Endothelial cell of umbilical vein (primary cell): ENCODE measurements around the gene DOCK7. TPM values are rescaled to one million over a fixed set of nuclear protein-coding genes. Genes with fewer than 3 reads are reported as not detected.

Experiments
- BruUV-seq: library from RNA; stranded (reverse); fragments of 400-500 nt; replicated peaks from 2 replicates; lab custom pipeline; 2021; lab: Mats Ljungman, UMichigan
- CTCF ChIA-PET: fragments of 300-600, 350-600 bp; sonication (Branson Sonifier 250); formaldehyde crosslinking; loops from one replicate; lab custom pipeline; 2021; ENCODE audit warnings: antibody characterized with exemption, inconsistent platforms; lab: Charles Lee
- POLR2A ChIA-PET: fragments of 300-600, 350-600 bp; sonication (Branson Sonifier 250); formaldehyde crosslinking; loops from one replicate; lab custom pipeline; 2021; ENCODE audit warnings: antibody characterized with exemption, inconsistent platforms; lab: Charles Lee
- DNase-seq: peaks from one replicate; pipeline ENCODE4 v3.0.0-alpha.2; 2011; ENCODE audit warnings: low read depth, low spot score
- FAIRE-seq: peaks from 2 replicates; lab custom pipeline; 2011; peaks lifted over from hg19 to GRCh38; lab: Jason Lieb, UNC
- H2AFZ ChIP-seq: 2 replicates; pipeline ENCODE4 v1.6.0; 2012; ENCODE audit warnings: low read depth, low read length, control low read depth, inconsistent platforms
- H3K27ac ChIP-seq: 2 replicates; pipeline ENCODE4 v1.5.1; 2011; ENCODE audit warnings: low read depth, mild to moderate bottlenecking, control low read depth, low read length, moderate library complexity; ENCODE audit not compliant: insufficient read depth
- H3K27me3 ChIP-seq, 2 experiments: 2 replicates each; pipeline versions ENCODE4 v1.6.0 to v1.6.1; 2011; ENCODE audit warnings: low read length in 2 of 2, mixed read lengths in 1 of 2; ENCODE audit not compliant: control insufficient read depth in 2 of 2, insufficient read depth in 2 of 2
- H3K36me3 ChIP-seq, 2 experiments: 2 replicates in 1 of 2; 3 replicates in 1 of 2; pipeline ENCODE4 v1.5.1; 2011; ENCODE audit warnings: low read length in 2 of 2, mild to moderate bottlenecking in 1 of 2, moderate library complexity in 1 of 2; ENCODE audit not compliant: control insufficient read depth in 2 of 2, insufficient read depth in 2 of 2; ENCODE audit errors: extremely low read depth in 1 of 2
- H3K4me1 ChIP-seq: 3 replicates; pipeline ENCODE4 v1.5.1; 2011; ENCODE audit warnings: mild to moderate bottlenecking, low read length; ENCODE audit not compliant: control insufficient read depth, insufficient read depth; ENCODE audit errors: extremely low read depth
- H3K4me2 ChIP-seq: 2 replicates; pipeline ENCODE4 v1.6.1; 2011; ENCODE audit warnings: low read length, control low read depth, mixed read lengths; ENCODE audit not compliant: insufficient read depth
- H3K4me3 ChIP-seq, 3 experiments: fragments of 200-600 bp in 1 of 3; sonication (generic), shearing (Covaris generic) in 1 of 3; replicated peaks in 1 of 3; 2 replicates each; pipeline ENCODE4 v1.5.1; 2011 to 2016; ENCODE audit warnings: control low read depth in 3 of 3, low read length in 3 of 3, mild to moderate bottlenecking in 2 of 3, inconsistent platforms in 1 of 3, low read depth in 1 of 3, moderate library complexity in 1 of 3; ENCODE audit not compliant: insufficient read depth in 1 of 3
- H3K79me2 ChIP-seq: 2 replicates; pipeline ENCODE4 v1.6.0; 2012; ENCODE audit warnings: low read length, inconsistent platforms; ENCODE audit not compliant: control insufficient read depth, insufficient read depth
- H3K9ac ChIP-seq: replicated peaks from 2 replicates; pipeline ENCODE3; 2011; ENCODE audit warnings: low read length, control low read depth; ENCODE audit not compliant: insufficient read depth; ENCODE audit errors: extremely low read depth
- H3K9me1 ChIP-seq: replicated peaks from 3 replicates; pipeline ENCODE4 v1.6.0; 2011; ENCODE audit warnings: mild to moderate bottlenecking, low read length; ENCODE audit not compliant: control insufficient read depth, insufficient read depth; ENCODE audit errors: extremely low read depth
- H3K9me3 ChIP-seq: replicated peaks from 2 replicates; pipeline ENCODE4 v1.5.1; 2012; ENCODE audit warnings: low read length, inconsistent platforms; ENCODE audit not compliant: control insufficient read depth, insufficient read depth
- H4K20me1 ChIP-seq: replicated peaks from 2 replicates; pipeline ENCODE3; 2011; ENCODE audit warnings: mild to moderate bottlenecking, low read length; ENCODE audit not compliant: control insufficient read depth, insufficient read depth; ENCODE audit errors: extremely low read depth
- EZH2 ChIP-seq: IDR thresholded peaks from 2 replicates; pipeline ENCODE4 v1.6.1; 2012; ENCODE audit warnings: borderline replicate concordance, low read depth, mild to moderate bottlenecking, moderate library complexity, low read length, inconsistent platforms; ENCODE audit not compliant: severe bottlenecking
- FOS ChIP-seq: IDR thresholded peaks from 2 replicates; pipeline ENCODE4 v1.6.1; 2011; ENCODE audit warnings: mild to moderate bottlenecking, low read length, moderate library complexity, borderline replicate concordance; ENCODE audit not compliant: insufficient read depth
- GATA2 ChIP-seq: IDR thresholded peaks from 2 replicates; pipeline ENCODE4 v1.7.0; 2011; ENCODE audit warnings: low read depth, mild to moderate bottlenecking, moderate library complexity, mixed read lengths, low read length; ENCODE audit not compliant: insufficient read length, insufficient read depth
- JUN ChIP-seq: IDR thresholded peaks from 2 replicates; pipeline ENCODE4 v1.6.1; 2011; ENCODE audit warnings: borderline replicate concordance, low read depth; ENCODE audit not compliant: insufficient read length, insufficient read depth
- MYC ChIP-seq: IDR thresholded peaks from one replicate; pipeline ENCODE4 v1.6.1; 2011; ENCODE audit warnings: mild to moderate bottlenecking, low read depth, low read length
- POLR2A ChIP-seq: IDR thresholded peaks from 2 replicates; pipeline ENCODE4 v1.6.1; 2012; ENCODE audit warnings: low read depth, mild to moderate bottlenecking, control low read depth, low read length
- POLR2AphosphoS5 ChIP-seq: IDR thresholded peaks from 2 replicates; pipeline ENCODE4 v1.6.1; 2012; ENCODE audit warnings: low read depth, mild to moderate bottlenecking, control low read depth, low read length, moderate library complexity; ENCODE audit not compliant: insufficient read depth
- dilution Hi-C: fragments of 300-500 bp; cut with MboI; formaldehyde crosslinking; loops from one replicate; pipeline ENCODE4 v1.15.0; 2019; ENCODE audit warnings: low sequenced_read_pairs; ENCODE audit not compliant: extremely low pct_ligation_motif_present
- intact Hi-C: fragments of 100-400 bp; cut with micrococcal nuclease; formaldehyde crosslinking; loops from one replicate; pipeline ENCODE4 v1.10.0; 2022
- polyA plus RNA-seq, 4 experiments: library from polyadenylated mRNA; depleted of rRNA in 3 of 4; stranded (reverse) in 3 of 4; unstranded in 1 of 4; fragments of >200 nt; gene quantifications; 2 replicates each; pipeline versions ENCODE4 v1.2.1 to v1.2.3, GENCODE V29; 2011 to 2012; ENCODE audit warnings: missing spikeins in 1 of 4
- total RNA-seq: library from RNA; stranded (reverse); gene quantifications from 2 replicates; pipeline ENCODE4 v1.2.3, GENCODE V29; 2021
- TF ChIP-seq, protein P1 (sequence below): IDR thresholded peaks from 2 replicates; pipeline ENCODE4 v1.6.1; 2011; ENCODE audit not compliant: insufficient read depth, insufficient read length
- TF ChIP-seq, protein P2 (sequence below), 2 donors: IDR thresholded peaks; 1 replicate in 1 of 2; 2 replicates in 1 of 2; pipeline ENCODE4 v1.5.1; 2011; ENCODE audit warnings: low read length in 2 of 2, mild to moderate bottlenecking in 2 of 2, moderate library complexity in 2 of 2, control low read depth in 1 of 2, inconsistent platforms in 1 of 2, low read depth in 1 of 2; ENCODE audit not compliant: insufficient read depth in 1 of 2; ENCODE audit errors: extremely low read depth in 1 of 2

Gene DOCK7
- total and polyA plus RNA-seq, 2 donors (not counting 3 experiments of a cell fraction or from before 2014, with no cell fraction given) = 9.4 to 31.9 TPM

DNA sequence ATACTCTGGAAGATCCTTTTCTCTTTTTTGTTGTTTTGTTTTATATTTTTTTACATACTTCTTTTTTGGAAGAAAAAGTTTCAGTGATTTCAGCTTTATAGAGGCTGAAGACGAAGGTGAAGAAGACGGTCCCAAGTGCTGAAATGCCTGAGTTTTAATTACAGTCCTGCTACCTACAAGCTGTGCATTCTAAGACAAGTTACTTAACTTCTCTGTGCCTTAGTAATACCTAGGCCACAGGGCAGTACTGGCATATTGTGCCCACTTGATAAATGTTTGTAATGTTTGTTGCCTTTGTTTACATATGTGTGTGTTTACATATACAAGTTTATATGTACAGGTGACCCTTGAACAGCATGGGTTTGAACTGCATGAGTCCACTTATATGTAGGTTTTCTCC is 147.1 kb downstream of the DOCK7 start:
- no peak overlapping the region for H2AFZ ChIP-seq
- intact Hi-C loops (no loop called here), dilution Hi-C loops (no loop called here)
- H3K36me3 ChIP-seq = peaks cover 0 to 8% of the 10 kb centered on the region in 2 experiments
- H3K4me1 ChIP-seq = no peaks in the 10 kb centered on the region
- H3K4me3 ChIP-seq = no peak overlapping the region
- ChIA-PET CTCF (interaction anchor here (1.3 to 2.1 kb wide), 2 partner anchors 12 to 205 kb away, joined by 4 to 6 read pairs; no protein-coding TSS in a partner anchor), POLR2A (no interaction called here)
- FAIRE-seq = no peak
- no peaks in the 10 kb centered on the region for H3K9me3 ChIP-seq
- H3K27ac ChIP-seq = no peak overlapping the region
- TF ChIP-seq FOS = no peak
- no peak for TF ChIP-seq MYC
- no peak for TF ChIP-seq POLR2AphosphoS5
- TF ChIP-seq, protein P1, sequence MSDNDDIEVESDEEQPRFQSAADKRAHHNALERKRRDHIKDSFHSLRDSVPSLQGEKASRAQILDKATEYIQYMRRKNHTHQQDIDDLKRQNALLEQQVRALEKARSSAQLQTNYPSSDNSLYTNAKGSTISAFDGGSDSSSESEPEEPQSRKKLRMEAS = no peak
- TF ChIP-seq EZH2 = no peak
- TF ChIP-seq GATA2 = no peak
- TF ChIP-seq, protein P2, sequence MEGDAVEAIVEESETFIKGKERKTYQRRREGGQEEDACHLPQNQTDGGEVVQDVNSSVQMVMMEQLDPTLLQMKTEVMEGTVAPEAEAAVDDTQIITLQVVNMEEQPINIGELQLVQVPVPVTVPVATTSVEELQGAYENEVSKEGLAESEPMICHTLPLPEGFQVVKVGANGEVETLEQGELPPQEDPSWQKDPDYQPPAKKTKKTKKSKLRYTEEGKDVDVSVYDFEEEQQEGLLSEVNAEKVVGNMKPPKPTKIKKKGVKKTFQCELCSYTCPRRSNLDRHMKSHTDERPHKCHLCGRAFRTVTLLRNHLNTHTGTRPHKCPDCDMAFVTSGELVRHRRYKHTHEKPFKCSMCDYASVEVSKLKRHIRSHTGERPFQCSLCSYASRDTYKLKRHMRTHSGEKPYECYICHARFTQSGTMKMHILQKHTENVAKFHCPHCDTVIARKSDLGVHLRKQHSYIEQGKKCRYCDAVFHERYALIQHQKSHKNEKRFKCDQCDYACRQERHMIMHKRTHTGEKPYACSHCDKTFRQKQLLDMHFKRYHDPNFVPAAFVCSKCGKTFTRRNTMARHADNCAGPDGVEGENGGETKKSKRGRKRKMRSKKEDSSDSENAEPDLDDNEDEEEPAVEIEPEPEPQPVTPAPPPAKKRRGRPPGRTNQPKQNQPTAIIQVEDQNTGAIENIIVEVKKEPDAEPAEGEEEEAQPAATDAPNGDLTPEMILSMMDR (IDR thresholded peaks at IDR 0.05; ENCODE audit: extremely low read depth in 1 of 2, insufficient read depth in 1 of 2, low read depth in 1 of 2, low read length in 2 of 2) = no peak
- TF ChIP-seq JUN = no peak
- no peak for TF ChIP-seq POLR2A
- H3K27me3 ChIP-seq = no peaks in the 10 kb centered on the region
- H3K9me1 ChIP-seq = no peaks in the 10 kb centered on the region
- H3K4me2 ChIP-seq = no peak overlapping the region
- no peak overlapping the region for H3K9ac ChIP-seq
- no peaks in the 10 kb centered on the region for H3K79me2 ChIP-seq
- DNase-seq = no peak
- BruUV-seq = no TSS peak
- H4K20me1 ChIP-seq = no peaks in the 10 kb centered on the region
